GM18873 (cell line): ENCODE data around the gene LAIR2.

Experiments
- ATAC-seq: cut with Tn5 transposase; IDR thresholded peaks from one replicate; pipeline ENCODE4 v1.9.1; 2021; ENCODE audit warnings: mild to moderate bottlenecking, moderate library complexity, moderate number of reproducible peaks; ENCODE audit not compliant: unreplicated experiment, low FRiP score

Gene LAIR2

GRCh38 chr19:54502518-54503048 lies at the start of gene LAIR2:
Gene LAIR2, plus strand, starts transcription at chr19:54502831. Its CDS starts 88 bp downstream, at chr19:54502919.
- no peak for ATAC-seq

- no peak for ATAC-seq
These were observed 48.5 kb upstream of the LAIR2 start for GRCh38 chr19:54453921-54454780.

- ATAC-seq, result no peak
These were observed 47.6 kb upstream of the LAIR2 start for GRCh38 chr19:54454781-54455675.

GRCh38 chr19:54455786-54456422 lies 46.7 kb upstream of the LAIR2 start:
- ATAC-seq, result no peak

GRCh38 chr19:54456423-54457373 lies 45.9 kb upstream of the LAIR2 start:
- ATAC-seq, result no peak

- ATAC-seq, result no peak
These were observed 44.6 kb upstream of the LAIR2 start for GRCh38 chr19:54457773-54458647.

- no peak for ATAC-seq
These were observed 43.9 kb upstream of the LAIR2 start for GRCh38 chr19:54458648-54459281.

- no peak for ATAC-seq
These were observed 43.1 kb upstream of the LAIR2 start for GRCh38 chr19:54459282-54460229.

GRCh38 chr19:54460230-54461005 lies 42.2 kb upstream of the LAIR2 start:
- no peak for ATAC-seq

GRCh38 chr19:54461210-54461609 lies 41.4 kb upstream of the LAIR2 start:
- no peak for ATAC-seq

- ATAC-seq, result no peak
These were observed 41.0 kb upstream of the LAIR2 start for GRCh38 chr19:54461613-54462012.

- ATAC-seq, result no peak
These were observed 40.5 kb upstream of the LAIR2 start for GRCh38 chr19:54462047-54462654.

- peak; percentile 12 for ATAC-seq
These were observed 39.7 kb upstream of the LAIR2 start for GRCh38 chr19:54462655-54463530.

- ATAC-seq, result peak; percentile 55
These were observed 39.0 kb upstream of the LAIR2 start, which contains the start of gene LENG9 for GRCh38 chr19:54463531-54464043. Gene LENG9, minus strand, starts transcription at chr19:54463778. Its CDS starts 252 bp downstream, at chr19:54463526.
